PC-3 (cell line): ENCODE measurements around the gene TBXAS1.

Experiments
- EZH2 ChIP-seq: fragments of 300-600 bp; sonication (generic); IDR thresholded peaks from one replicate; pipeline ENCODE4 v1.6.1; 2017; ENCODE audit warnings: antibody characterized with exemption, mild to moderate bottlenecking, low read length; ENCODE audit not compliant: unreplicated experiment
- EZH2phosphoT487 ChIP-seq: fragments of 300-600 bp; sonication (generic); IDR thresholded peaks from 2 replicates; pipeline ENCODE4 v1.6.1; 2018; ENCODE audit warnings: mild to moderate bottlenecking, antibody characterized with exemption, low read length, borderline replicate concordance
- TF ChIP-seq, protein P1 (sequence below): fragments of 300-600 bp; sonication (generic); conservative IDR thresholded peaks from 2 replicates; pipeline ENCODE4 v1.5.1; 2017; ENCODE audit warnings: antibody characterized with exemption, low read depth, mild to moderate bottlenecking, low read length

DNA sequence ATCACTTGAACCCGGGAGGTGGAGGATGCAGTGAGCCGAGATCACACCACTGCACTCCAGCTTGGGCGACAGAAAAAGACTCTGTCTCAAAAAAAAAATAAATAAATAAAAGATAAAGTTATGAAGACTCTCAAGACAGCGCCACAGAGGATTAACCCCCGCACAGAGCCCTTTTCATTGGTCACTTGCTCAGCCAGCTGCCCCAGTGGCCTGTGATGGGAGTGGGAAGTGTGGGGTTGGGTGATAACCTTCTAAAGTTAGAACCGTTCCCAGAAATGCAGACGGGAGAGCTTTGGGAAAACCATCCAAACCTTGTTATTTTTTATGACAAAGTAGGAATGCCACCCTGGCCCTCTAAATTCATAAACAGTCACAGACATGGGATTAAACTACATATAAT is 176.3 kb downstream of the TBXAS1 start:
- TF ChIP-seq, protein P1, sequence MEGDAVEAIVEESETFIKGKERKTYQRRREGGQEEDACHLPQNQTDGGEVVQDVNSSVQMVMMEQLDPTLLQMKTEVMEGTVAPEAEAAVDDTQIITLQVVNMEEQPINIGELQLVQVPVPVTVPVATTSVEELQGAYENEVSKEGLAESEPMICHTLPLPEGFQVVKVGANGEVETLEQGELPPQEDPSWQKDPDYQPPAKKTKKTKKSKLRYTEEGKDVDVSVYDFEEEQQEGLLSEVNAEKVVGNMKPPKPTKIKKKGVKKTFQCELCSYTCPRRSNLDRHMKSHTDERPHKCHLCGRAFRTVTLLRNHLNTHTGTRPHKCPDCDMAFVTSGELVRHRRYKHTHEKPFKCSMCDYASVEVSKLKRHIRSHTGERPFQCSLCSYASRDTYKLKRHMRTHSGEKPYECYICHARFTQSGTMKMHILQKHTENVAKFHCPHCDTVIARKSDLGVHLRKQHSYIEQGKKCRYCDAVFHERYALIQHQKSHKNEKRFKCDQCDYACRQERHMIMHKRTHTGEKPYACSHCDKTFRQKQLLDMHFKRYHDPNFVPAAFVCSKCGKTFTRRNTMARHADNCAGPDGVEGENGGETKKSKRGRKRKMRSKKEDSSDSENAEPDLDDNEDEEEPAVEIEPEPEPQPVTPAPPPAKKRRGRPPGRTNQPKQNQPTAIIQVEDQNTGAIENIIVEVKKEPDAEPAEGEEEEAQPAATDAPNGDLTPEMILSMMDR, result no peak
- no peak for TF ChIP-seq EZH2
- no peak for TF ChIP-seq EZH2phosphoT487
